Measurements from ENCODE around the gene REPS2. TPM values are rescaled to one million over a fixed set of nuclear protein-coding genes. Genes with fewer than 3 reads are reported as not detected.

REPS2 gene
- total and polyA plus RNA-seq, 4 donors = 8.0 to 18.4 (median 11.6) TPM

DNA sequence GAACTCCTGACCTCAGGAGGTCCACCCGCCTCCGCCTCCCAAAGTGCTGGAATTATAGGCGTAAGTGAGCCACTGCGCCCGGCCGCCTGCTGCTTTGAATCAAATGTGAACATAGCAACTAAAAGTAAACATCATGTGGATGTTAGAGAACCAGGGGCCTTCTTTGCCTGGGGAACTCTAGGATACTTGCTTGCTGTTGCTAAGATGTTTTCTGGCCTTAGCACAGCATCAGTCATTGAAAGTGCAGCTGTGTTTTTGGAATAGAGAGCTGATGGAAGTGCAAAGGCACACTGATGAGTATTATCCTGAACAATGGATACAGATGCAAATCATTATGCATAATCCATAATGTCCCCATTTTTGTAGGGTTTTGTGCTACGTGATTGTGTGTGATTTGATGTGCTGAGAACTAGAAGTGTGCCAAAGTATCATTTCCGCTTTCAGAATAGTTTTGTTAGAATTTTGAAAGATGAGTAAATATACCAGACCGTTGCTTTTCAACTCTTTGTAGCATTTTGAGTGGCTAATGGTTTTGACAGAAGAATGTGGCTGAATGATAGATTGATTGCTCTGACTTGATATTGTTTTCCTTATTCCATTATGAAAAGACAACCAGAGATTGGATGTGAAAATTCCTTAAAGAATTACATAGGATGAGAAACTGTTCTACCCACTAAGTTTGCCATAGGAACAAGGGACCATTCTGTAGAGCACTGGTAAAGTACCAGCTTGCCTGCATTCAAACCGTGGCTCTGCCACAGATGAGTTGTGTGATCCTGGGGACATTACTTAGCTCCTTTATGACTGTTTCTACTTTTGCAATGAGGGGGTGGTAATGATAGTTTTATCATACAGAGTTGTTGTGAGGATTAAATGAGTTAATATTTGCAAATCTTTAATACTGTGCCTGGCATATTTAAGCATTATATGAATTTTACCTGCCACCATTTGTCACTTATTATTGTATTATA, 74.7 kb downstream of the REPS2 start:
- Histone ChIP-seq H3K27ac (ENCODE audit: low read depth in 1 of 2, low read length in 1 of 2) (no peak overlapping the region), H3K36me3 (ENCODE audit: control insufficient read depth in 4 of 4, insufficient read depth in 4 of 4, low read length in 4 of 4) (no peaks in the 10 kb centered on the region), H3K4me1 (ENCODE audit: control insufficient read depth in 5 of 5, insufficient read depth in 5 of 5, low read length in 5 of 5) (peaks cover 0 to 18% (median 0%) of the 10 kb centered on the region in 5 donors), H3K4me3 (no peak overlapping the region), H3K9ac (ENCODE audit: insufficient read depth in 1 of 2, low read length in 2 of 2) (no peak overlapping the region), H3K9me3 (ENCODE audit: control insufficient read depth in 4 of 4, insufficient read depth in 3 of 4, low read length in 3 of 4) (no peaks in the 10 kb centered on the region), H3K27me3 (ENCODE audit: control insufficient read depth in 3 of 3, insufficient read depth in 3 of 3, low read length in 2 of 3) (peaks cover 0 to 22% (median 20%) of the 10 kb centered on the region in 3 donors)
- 73 to 90% methylated on average over 10 of the region's 10 CpGs for WGBS, 2 donors
- no peak for TF ChIP-seq CTCF (IDR thresholded peaks at IDR 0.05; ENCODE audit: control extremely low read depth, extremely low read depth)
- peak; percentile 76 to 88 (median 86) for DNase-seq
- no peak for ATAC-seq (ENCODE audit: insufficient read depth, low FRiP score)

GRCh38 chrX:17021851-17022604, 75.6 kb downstream of the REPS2 start:
- peaks cover 0 to 18% (median 0%) of the 10 kb centered on the region in 5 donors for H3K4me1 ChIP-seq (ENCODE audit: control insufficient read depth in 5 of 5, insufficient read depth in 5 of 5, low read length in 5 of 5)
- no peak overlapping the region for H3K27ac ChIP-seq (ENCODE audit: low read depth in 1 of 2, low read length in 1 of 2)
- no peak for TF ChIP-seq CTCF (IDR thresholded peaks at IDR 0.05; ENCODE audit: control extremely low read depth, extremely low read depth)
- no peak for ATAC-seq (ENCODE audit: insufficient read depth, low FRiP score)
- WGBS, 2 donors = 60 to 78% methylated on average over 10 of the region's 10 CpGs
- no peaks in the 10 kb centered on the region for H3K36me3 ChIP-seq (ENCODE audit: control insufficient read depth in 4 of 4, insufficient read depth in 4 of 4, low read length in 4 of 4)
- H3K9ac ChIP-seq (ENCODE audit: insufficient read depth in 1 of 2, low read length in 2 of 2) = no peak overlapping the region
- no peak overlapping the region for H3K4me3 ChIP-seq
- H3K27me3 ChIP-seq (ENCODE audit: control insufficient read depth in 3 of 3, insufficient read depth in 3 of 3, low read length in 2 of 3) = peaks cover 0 to 23% (median 20%) of the 10 kb centered on the region in 3 donors
- H3K9me3 ChIP-seq (ENCODE audit: control insufficient read depth in 4 of 4, insufficient read depth in 3 of 4, low read length in 3 of 4) = no peaks in the 10 kb centered on the region
- DNase-seq = peak in 2 of 3 donors; percentile 77 to 78

GRCh38 chrX:17023661-17024060, 77.2 kb downstream of the REPS2 start:
- no peak for TF ChIP-seq CTCF (IDR thresholded peaks at IDR 0.05; ENCODE audit: control extremely low read depth, extremely low read depth)
- H3K4me3 ChIP-seq = no peak overlapping the region
- no peak overlapping the region for H3K9ac ChIP-seq (ENCODE audit: insufficient read depth in 1 of 2, low read length in 2 of 2)
- no peak overlapping the region for H3K27ac ChIP-seq (ENCODE audit: low read depth in 1 of 2, low read length in 1 of 2)
- H3K4me1 ChIP-seq (ENCODE audit: control insufficient read depth in 5 of 5, insufficient read depth in 5 of 5, low read length in 5 of 5) = peaks cover 0 to 18% (median 0%) of the 10 kb centered on the region in 5 donors
- no peaks in the 10 kb centered on the region for H3K9me3 ChIP-seq (ENCODE audit: control insufficient read depth in 4 of 4, insufficient read depth in 3 of 4, low read length in 3 of 4)
- ATAC-seq (ENCODE audit: insufficient read depth, low FRiP score) (no peak), DNase-seq (no peak)
- 80 to 100% methylated on average over 2 of the region's 2 CpGs for WGBS, 2 donors
- H3K27me3 ChIP-seq (ENCODE audit: control insufficient read depth in 3 of 3, insufficient read depth in 3 of 3, low read length in 2 of 3) = peaks cover 0 to 32% (median 26%) of the 10 kb centered on the region in 3 donors
- H3K36me3 ChIP-seq (ENCODE audit: control insufficient read depth in 4 of 4, insufficient read depth in 4 of 4, low read length in 4 of 4) = no peaks in the 10 kb centered on the region
